NCI-H510A (cell line): Measurements from ENCODE around the gene RELN.

Source experiments
- DNase-seq: peaks from one replicate; lab custom pipeline; 2025; lab: John Stamatoyannopoulos, UW

RELN gene

GRCh38 chr7:103717574-103717973, 271.9 kb downstream of the RELN start:
- DNase-seq, result no peak

GRCh38 chr7:103715376-103716120, 273.9 kb downstream of the RELN start:
- no peak for DNase-seq

DNA sequence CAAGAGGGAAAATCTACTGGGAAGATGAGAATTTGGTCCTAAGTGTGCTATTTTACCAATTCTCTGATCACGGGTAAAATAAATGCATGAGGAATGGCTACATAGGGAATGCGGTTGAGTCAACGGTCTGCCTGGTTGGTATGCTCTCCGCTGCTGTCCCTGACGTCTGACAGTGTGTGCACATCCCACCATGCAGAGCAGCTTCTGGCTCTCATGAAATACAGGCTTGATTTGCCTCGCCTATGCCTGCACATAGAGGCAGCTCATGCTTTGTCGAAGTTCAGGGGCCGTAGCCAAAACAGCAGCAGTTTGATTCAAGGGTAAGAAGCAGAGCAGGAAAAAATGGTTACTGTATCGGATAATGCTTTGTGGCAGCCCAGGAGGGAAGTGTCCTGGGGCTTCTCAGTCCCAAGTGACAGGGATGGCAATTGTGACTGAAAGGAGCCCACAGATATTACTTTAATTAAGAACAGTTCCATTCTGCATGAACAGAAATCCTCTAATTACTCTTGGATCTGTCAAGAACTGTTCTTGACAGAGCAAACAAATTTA, 275.0 kb downstream of the RELN start:
- DNase-seq, result no peak

DNA sequence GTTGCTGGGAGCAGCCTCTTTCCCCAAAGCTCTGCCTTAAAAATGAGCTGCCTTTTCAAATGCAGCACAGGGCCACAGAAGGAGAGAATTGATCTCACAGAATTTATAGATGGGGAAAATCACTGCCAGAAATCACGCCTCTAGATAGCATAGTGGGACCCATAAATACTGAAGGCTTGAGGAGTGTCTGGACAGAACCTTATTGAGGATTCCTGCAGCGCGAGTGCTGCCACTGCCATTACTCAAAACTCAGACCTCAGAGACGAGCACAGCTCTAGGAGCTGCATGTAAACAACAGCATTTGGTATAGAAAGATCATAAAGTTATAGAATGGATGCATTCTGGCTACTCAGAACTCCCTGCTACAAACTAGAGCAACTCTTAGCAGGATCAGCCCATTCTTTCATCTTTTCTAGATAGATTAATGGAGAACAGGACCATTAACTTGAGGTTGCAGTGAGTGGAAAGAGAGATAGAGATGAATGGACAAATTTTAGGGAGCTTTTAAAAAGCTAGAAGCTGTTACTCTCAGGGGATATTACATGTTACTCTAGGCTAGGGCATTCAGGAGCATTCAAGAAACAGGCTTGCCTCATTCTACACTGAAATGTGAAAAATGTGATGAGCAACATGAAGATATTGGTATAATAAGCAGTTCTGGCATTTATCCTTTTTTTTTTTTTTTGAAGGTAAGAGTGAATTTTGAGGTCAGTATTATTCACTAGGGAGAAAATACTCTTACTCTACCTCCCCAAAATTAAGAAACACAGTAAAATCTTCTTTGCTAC, 276.3 kb downstream of the RELN start:
- DNase-seq, result no peak

- DNase-seq, result no peak
Observed at GRCh38 chr7:103711413-103711812, 278.0 kb downstream of the RELN start.

DNA sequence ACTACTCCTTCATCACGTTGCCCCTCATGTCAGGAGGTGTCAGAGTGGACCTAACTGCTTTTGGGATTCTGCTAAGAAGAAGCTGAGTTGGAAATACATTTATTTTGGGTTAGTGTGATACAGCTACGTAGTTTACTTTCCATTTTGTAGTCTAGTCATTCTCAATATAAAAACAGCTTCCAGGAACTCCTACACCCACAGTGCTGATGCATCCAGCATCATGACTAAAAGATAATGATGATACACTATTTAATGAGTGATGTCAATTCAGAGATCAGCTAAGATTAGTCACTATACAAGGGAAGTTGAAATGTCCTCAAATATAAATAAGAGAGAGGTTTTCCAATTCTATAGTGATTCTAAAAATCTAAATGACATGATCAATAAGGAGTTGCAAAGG, 279.2 kb downstream of the RELN start:
- DNase-seq, result no peak

DNA sequence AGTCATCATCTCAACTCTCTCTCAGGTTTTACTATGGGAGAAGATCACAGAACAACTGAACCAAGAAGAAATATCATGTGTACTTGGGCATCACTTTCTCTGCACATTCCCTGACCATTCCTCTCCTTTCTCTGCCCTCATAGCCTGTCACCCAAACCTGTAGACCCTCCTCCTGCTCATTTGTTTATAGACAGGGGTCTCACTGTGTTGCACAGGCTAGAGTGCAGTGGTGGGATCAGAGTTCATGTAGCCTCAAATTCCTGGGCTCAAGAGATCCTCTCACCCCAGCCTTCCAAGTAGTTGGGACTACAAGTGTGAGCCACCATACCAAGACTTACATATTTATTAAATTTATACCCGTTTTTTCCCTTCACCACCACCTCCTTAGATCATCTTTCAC, 282.7 kb downstream of the RELN start:
- no peak for DNase-seq

DNA sequence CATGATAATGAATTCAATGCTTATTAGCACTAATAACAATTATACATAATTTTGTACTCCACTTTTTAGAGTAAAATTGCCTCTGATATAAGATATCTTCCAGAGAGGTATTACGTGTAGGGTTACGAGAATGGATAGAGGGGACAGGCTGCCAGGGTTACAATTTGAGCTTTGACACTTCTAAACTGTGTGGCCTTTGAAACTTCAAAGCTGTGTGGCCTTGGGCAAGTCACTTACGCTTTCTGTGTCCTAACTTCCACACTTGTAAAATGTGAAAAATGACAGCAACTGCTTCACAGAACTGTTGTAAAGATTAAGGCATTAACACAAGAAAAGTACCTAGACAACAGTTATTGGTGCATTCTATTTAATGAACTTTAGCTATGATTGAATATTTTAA, 283.9 kb downstream of the RELN start:
- no peak for DNase-seq

DNA sequence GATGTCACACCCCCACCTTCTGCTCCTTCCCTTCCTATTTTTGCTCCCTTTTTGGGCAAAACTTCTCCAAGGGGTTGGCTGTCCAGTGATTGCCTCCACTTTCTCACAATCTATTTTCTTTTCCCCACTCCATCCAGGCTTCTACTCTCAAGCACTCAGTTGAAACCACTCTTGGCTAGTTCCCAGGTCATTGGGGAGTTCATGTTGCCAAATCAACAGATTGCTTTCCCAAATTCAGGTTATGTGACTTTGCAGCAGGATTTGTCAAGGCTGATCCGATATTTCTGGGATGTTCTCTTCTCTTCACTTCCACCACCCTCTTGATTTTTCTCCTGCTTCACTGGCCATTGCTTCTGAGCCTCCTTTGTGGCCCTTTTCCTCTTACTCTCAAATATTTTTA, 284.8 kb downstream of the RELN start:
- no peak for DNase-seq

GRCh38 chr7:103702982-103703381, 286.5 kb downstream of the RELN start:
- no peak for DNase-seq

GRCh38 chr7:103702454-103702853, 287.0 kb downstream of the RELN start:
- no peak for DNase-seq

DNA sequence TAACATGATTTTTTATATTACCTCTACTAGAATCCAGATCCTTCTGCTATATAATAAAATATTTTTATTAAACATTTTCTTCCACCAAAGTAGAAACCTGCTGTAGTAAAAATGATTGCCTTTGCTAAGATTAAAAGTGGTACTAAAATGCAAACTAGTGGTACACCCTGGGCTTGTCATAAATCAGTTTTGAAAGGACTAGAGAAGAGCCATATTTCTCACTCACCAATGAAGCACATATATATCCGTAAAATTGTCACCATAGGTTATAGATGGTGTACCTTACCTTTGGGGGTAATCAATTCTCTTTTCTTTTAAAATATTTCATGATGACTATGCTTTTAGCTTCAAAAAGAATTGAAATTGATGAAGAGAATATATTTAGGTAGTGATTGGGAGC, 290.4 kb downstream of the RELN start:
- DNase-seq, result no peak

GRCh38 chr7:103698064-103698463, 291.4 kb downstream of the RELN start:
- DNase-seq, result no peak

- DNase-seq, result no peak
Observed at GRCh38 chr7:103695521-103695920, 293.9 kb downstream of the RELN start.

- no peak for DNase-seq
Observed at GRCh38 chr7:103694304-103694703, 295.2 kb downstream of the RELN start.

DNA sequence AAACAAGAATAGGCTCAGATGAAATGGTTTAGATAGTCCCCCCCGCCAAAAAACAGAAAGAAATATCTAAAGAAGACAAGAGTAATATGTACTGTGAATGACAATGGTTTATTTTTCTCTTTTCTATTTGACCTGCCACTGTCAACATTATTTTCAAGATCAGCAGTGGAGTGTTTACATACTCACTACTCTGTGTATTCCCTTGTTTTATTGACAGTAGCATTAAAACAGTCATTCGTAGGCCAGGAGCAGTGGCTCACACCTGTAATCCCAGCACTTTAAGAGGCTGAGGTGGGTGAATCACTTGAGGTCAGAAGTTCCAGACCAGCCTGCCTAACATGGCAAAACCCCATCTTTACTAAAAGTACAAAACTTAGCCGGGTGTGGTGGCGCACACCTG, 298.2 kb downstream of the RELN start:
- DNase-seq, result peak; percentile 21

DNA sequence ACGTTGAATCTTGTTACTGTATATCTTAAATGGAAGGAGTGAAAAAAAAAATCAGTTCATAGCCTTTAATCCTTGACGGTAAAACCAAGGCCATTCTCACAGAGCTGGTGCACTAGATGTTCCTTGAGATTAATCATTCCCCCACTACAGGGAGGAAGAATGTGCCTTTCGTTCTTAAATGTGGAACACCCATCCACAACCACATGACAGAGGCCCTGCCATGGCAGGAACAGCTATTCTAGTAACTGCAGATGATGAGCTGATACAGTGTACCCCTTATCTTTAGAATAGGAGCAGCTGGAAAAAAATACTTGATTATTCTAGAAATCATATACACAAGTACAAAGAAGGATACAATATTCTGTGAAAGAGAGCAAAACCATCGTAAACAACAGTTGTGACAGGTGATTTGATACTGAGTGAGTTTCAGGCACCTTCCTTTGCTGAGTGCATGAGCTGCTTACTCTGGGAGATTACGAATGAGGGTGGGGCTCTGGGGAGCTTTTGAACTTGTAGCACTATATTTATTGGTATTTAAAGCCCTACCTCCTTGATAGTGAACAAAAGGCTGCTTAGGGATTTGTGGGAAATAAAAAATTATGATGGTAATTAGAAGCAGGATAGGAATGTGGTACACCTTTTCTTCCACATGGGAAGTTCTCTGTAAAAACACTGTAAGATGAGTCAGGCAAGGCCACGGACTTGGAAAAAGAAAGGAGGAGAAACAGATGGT, 299.1 kb downstream of the RELN start:
- DNase-seq, result no peak

GRCh38 chr7:103689255-103689654, 300.2 kb downstream of the RELN start:
- DNase-seq, result no peak

DNA sequence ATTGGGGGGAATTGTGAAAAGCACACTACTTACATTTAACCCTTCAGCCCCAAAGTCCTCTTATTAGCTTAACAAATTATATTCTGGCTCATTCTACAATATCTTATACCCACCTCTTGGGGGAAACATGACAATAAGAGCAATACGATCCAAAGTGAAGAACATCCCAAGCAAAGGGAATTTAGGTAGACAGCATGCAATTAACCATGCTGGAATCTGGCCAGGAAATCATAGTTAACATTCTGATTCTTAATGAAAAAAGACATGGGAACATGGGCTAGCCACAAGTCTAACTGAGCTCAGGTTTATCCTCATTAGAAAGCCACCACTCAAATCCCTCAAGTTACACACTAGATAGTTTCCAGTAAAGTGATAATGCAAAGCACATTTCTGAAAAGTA, 301.5 kb downstream of the RELN start:
- no peak for DNase-seq

GRCh38 chr7:103687272-103687671, 302.2 kb downstream of the RELN start:
- DNase-seq, result no peak

- DNase-seq, result no peak
Observed at GRCh38 chr7:103686763-103687162, 302.7 kb downstream of the RELN start.

- DNase-seq, result no peak
Observed at GRCh38 chr7:103686064-103686463, 303.4 kb downstream of the RELN start.

DNA sequence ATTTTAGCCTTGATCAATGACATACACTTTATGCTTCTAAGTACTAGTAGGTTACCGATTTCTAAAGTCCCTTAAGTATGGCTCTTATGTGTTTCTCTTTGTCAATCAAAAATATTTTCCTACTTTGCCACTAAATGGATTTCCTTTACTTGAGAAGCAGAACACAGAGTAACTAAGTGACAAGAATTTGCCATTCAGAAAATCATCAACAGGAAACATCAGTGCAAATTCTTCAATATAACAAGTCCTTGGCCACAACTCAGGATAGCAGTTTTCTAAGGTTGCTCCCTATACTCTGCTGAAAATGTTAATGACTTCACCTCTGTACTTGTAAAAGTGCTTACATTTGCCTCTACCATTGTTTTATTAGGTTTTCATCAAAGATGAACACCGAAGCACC, 303.8 kb downstream of the RELN start:
- DNase-seq, result no peak
